KMS-11 (cell line): ENCODE data around the gene TTC1.

Experiments
- H2AFZ ChIP-seq: fragments of 200-600 bp; sonication (generic); 2 replicates; pipeline ENCODE4 v1.6.1; 2016; ENCODE audit warnings: antibody characterized with exemption, mixed run types, low read depth
- H3K27ac ChIP-seq: fragments of 200-600 bp; sonication (generic); 2 replicates; pipeline ENCODE4 v1.6.1; 2016; ENCODE audit warnings: mild to moderate bottlenecking, mixed run types
- H3K27me3 ChIP-seq: fragments of 200-600 bp; sonication (generic); 2 replicates; pipeline ENCODE4 v1.6.1; 2017; ENCODE audit warnings: mild to moderate bottlenecking, low read depth, mixed run types, moderate library complexity; ENCODE audit not compliant: insufficient read depth
- H3K36me3 ChIP-seq: fragments of 200-600 bp; sonication (generic); 2 replicates; pipeline ENCODE4 v1.6.1; 2017; ENCODE audit warnings: mild to moderate bottlenecking, mixed run types; ENCODE audit not compliant: insufficient read depth
- H3K4me1 ChIP-seq: fragments of 200-600 bp; sonication (generic); 2 replicates; pipeline ENCODE4 v1.6.1; 2016; ENCODE audit warnings: mild to moderate bottlenecking, low read depth, mixed run types; ENCODE audit not compliant: poor library complexity, severe bottlenecking
- H3K4me2 ChIP-seq: fragments of 200-600 bp; sonication (generic); 2 replicates; pipeline ENCODE4 v1.7.0; 2016; ENCODE audit warnings: mild to moderate bottlenecking, mixed run types
- H3K4me3 ChIP-seq: fragments of 200-600 bp; sonication (generic); IDR thresholded peaks from 2 replicates; pipeline ENCODE4 v1.6.1; 2017; ENCODE audit warnings: low read depth, low read length, mixed read lengths; ENCODE audit not compliant: insufficient read depth
- H3K79me2 ChIP-seq: fragments of 200-600 bp; sonication (generic); 2 replicates; pipeline ENCODE4 v1.6.1; 2016; ENCODE audit warnings: low read depth, mixed run types; ENCODE audit not compliant: insufficient read depth
- H3K9ac ChIP-seq: fragments of 200-600 bp; sonication (generic); 2 replicates; pipeline ENCODE4 v1.6.1; 2016; ENCODE audit warnings: mild to moderate bottlenecking, mixed run types
- H4K20me1 ChIP-seq: fragments of 200-600 bp; sonication (generic); 2 replicates; pipeline ENCODE4 v1.6.1; 2016; ENCODE audit warnings: mild to moderate bottlenecking, mixed run types; ENCODE audit not compliant: insufficient read depth
- TF ChIP-seq, protein P1 (sequence below): fragments of 200-600 bp; sonication (generic); conservative IDR thresholded peaks from 2 replicates; pipeline ENCODE4 v1.6.1; 2017; ENCODE audit warnings: low read depth, mild to moderate bottlenecking, antibody characterized with exemption, low read length, moderate library complexity, mixed read lengths

The TTC1 gene

GRCh38 chr5:160076997-160077396 lies 68.1 kb downstream of the TTC1 start:
- Histone ChIP-seq H3K27me3 (no peaks in the 10 kb centered on the region), H4K20me1 (no peaks in the 10 kb centered on the region), H3K4me2 (no peak overlapping the region), H3K27ac (no peak overlapping the region), H3K4me3 (no peak overlapping the region), H3K4me1 (no peaks in the 10 kb centered on the region), H2AFZ (no peak overlapping the region), H3K9ac (no peak overlapping the region), H3K36me3 (no peaks in the 10 kb centered on the region), H3K79me2 (no peaks in the 10 kb centered on the region)
- TF ChIP-seq, protein P1, sequence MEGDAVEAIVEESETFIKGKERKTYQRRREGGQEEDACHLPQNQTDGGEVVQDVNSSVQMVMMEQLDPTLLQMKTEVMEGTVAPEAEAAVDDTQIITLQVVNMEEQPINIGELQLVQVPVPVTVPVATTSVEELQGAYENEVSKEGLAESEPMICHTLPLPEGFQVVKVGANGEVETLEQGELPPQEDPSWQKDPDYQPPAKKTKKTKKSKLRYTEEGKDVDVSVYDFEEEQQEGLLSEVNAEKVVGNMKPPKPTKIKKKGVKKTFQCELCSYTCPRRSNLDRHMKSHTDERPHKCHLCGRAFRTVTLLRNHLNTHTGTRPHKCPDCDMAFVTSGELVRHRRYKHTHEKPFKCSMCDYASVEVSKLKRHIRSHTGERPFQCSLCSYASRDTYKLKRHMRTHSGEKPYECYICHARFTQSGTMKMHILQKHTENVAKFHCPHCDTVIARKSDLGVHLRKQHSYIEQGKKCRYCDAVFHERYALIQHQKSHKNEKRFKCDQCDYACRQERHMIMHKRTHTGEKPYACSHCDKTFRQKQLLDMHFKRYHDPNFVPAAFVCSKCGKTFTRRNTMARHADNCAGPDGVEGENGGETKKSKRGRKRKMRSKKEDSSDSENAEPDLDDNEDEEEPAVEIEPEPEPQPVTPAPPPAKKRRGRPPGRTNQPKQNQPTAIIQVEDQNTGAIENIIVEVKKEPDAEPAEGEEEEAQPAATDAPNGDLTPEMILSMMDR, result no peak

GRCh38 chr5:160079753-160080152 lies 70.8 kb downstream of the TTC1 start:
- Histone ChIP-seq H3K27ac (no peak overlapping the region), H2AFZ (no peak overlapping the region), H3K4me2 (no peak overlapping the region), H3K9ac (no peak overlapping the region), H3K79me2 (no peaks in the 10 kb centered on the region), H3K36me3 (no peaks in the 10 kb centered on the region), H3K4me3 (no peak overlapping the region), H4K20me1 (no peaks in the 10 kb centered on the region), H3K27me3 (no peaks in the 10 kb centered on the region), H3K4me1 (no peaks in the 10 kb centered on the region)
- TF ChIP-seq, protein P1, result no peak

GRCh38 chr5:160081495-160081894 lies 72.6 kb downstream of the TTC1 start:
- no peak overlapping the region for H3K4me2 ChIP-seq
- no peak overlapping the region for H3K27ac ChIP-seq
- no peaks in the 10 kb centered on the region for H3K36me3 ChIP-seq
- no peak overlapping the region for H2AFZ ChIP-seq
- H3K79me2 ChIP-seq, result no peaks in the 10 kb centered on the region
- TF ChIP-seq, protein P1, result no peak
- no peaks in the 10 kb centered on the region for H3K4me1 ChIP-seq
- no peak overlapping the region for H3K9ac ChIP-seq
- H3K4me3 ChIP-seq, result no peak overlapping the region
- no peaks in the 10 kb centered on the region for H3K27me3 ChIP-seq
- no peaks in the 10 kb centered on the region for H4K20me1 ChIP-seq

- Histone ChIP-seq H4K20me1 (no peaks in the 10 kb centered on the region), H3K27ac (no peak overlapping the region), H3K4me2 (no peak overlapping the region), H3K27me3 (no peaks in the 10 kb centered on the region), H3K4me1 (no peaks in the 10 kb centered on the region), H3K79me2 (no peaks in the 10 kb centered on the region), H3K4me3 (no peak overlapping the region), H2AFZ (no peak overlapping the region), H3K36me3 (no peaks in the 10 kb centered on the region), H3K9ac (no peak overlapping the region)
- TF ChIP-seq, protein P1, result no peak
Measured at GRCh38 chr5:160082614-160083500, 73.9 kb downstream of the TTC1 start.
